ENCODE data around the gene CLDN22.

DNA sequence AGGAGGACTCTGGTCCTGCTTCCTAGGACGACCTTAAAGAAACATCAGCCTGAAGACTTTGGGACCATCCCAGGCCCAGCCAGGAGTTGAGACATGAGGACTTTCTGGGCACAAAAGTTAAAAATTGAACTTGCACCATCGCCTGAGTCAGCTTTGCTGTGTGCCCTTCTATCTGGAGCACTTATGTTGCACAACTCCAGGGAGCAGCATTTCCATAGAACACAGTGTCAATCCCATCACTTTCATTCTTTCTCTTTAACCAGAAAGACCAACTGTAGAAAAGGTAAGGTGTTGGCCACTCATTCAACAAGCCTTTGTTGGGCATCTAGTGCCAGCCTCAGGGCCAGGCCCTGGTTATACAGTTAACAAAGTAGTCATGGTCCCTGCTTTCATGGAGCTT is 10.8 kb upstream of the CLDN22 start:
- TF ChIP-seq POLR2A (IDR thresholded peaks at IDR 0.05): no peak
- TF ChIP-seq, protein P1, sequence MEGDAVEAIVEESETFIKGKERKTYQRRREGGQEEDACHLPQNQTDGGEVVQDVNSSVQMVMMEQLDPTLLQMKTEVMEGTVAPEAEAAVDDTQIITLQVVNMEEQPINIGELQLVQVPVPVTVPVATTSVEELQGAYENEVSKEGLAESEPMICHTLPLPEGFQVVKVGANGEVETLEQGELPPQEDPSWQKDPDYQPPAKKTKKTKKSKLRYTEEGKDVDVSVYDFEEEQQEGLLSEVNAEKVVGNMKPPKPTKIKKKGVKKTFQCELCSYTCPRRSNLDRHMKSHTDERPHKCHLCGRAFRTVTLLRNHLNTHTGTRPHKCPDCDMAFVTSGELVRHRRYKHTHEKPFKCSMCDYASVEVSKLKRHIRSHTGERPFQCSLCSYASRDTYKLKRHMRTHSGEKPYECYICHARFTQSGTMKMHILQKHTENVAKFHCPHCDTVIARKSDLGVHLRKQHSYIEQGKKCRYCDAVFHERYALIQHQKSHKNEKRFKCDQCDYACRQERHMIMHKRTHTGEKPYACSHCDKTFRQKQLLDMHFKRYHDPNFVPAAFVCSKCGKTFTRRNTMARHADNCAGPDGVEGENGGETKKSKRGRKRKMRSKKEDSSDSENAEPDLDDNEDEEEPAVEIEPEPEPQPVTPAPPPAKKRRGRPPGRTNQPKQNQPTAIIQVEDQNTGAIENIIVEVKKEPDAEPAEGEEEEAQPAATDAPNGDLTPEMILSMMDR (IDR thresholded peaks at IDR 0.05 in 8 of 11, conservative IDR thresholded peaks at IDR 0.05 in 3 of 11): no peak

All from spleen (tissue), 7 donors.